Keratinocyte (primary cell): ENCODE data around the gene MZT2A. TPM values are rescaled to one million over a fixed set of nuclear protein-coding genes. Genes with fewer than 3 reads are reported as not detected.
"Not testable (repeated sequence)": the region's sequence is repeated elsewhere in the genome, so short reads cannot be mapped to it uniquely, and the experiment has no call there.

Source experiments
- DNase-seq: peaks from one replicate; pipeline ENCODE4 v3.0.0-alpha.2; 2011; ENCODE audit warnings: low read depth, missing footprints, low spot score
- FAIRE-seq: peaks from 2 replicates; lab custom pipeline; 2011; peaks lifted over from hg19 to GRCh38; lab: Jason Lieb, UNC
- H2AFZ ChIP-seq: 2 replicates; pipeline ENCODE4 v1.6.0; 2012; ENCODE audit warnings: low read length, control low read depth, inconsistent platforms; ENCODE audit not compliant: control insufficient read depth
- H3K27ac ChIP-seq: 2 replicates; pipeline ENCODE4 v1.5.1; 2011; ENCODE audit warnings: low read length; ENCODE audit not compliant: control insufficient read depth, insufficient read depth
- H3K27me3 ChIP-seq: 3 replicates; pipeline ENCODE4 v1.6.0; 2011; ENCODE audit warnings: low read length; ENCODE audit not compliant: control insufficient read depth, insufficient read depth; ENCODE audit errors: extremely low read depth
- H3K36me3 ChIP-seq, 2 experiments: 2 replicates in 1 of 2; 3 replicates in 1 of 2; pipeline ENCODE4 v1.5.1; 2011; ENCODE audit warnings: low read length in 2 of 2, mild to moderate bottlenecking in 1 of 2; ENCODE audit not compliant: control insufficient read depth in 2 of 2, insufficient read depth in 2 of 2; ENCODE audit errors: extremely low read depth in 1 of 2
- H3K4me1 ChIP-seq: 3 replicates; pipeline ENCODE4 v1.5.1; 2011; ENCODE audit warnings: low read length; ENCODE audit not compliant: control insufficient read depth, insufficient read depth; ENCODE audit errors: extremely low read depth
- H3K4me2 ChIP-seq: 3 replicates; pipeline ENCODE4 v1.6.0; 2011; ENCODE audit warnings: low read depth, low read length; ENCODE audit not compliant: control insufficient read depth, insufficient read depth; ENCODE audit errors: extremely low read depth
- H3K4me3 ChIP-seq, 3 experiments: fragments of 200-600 bp in 1 of 3; sonication (generic) in 1 of 3; 2 replicates in 2 of 3; 3 replicates in 1 of 3; pipeline ENCODE4 v1.5.1; 2011 to 2016; ENCODE audit warnings: low read length in 3 of 3, mild to moderate bottlenecking in 3 of 3, control low read depth in 2 of 3, inconsistent platforms in 1 of 3, low read depth in 1 of 3, mixed read lengths in 1 of 3, mixed run types in 1 of 3, moderate library complexity in 1 of 3; ENCODE audit not compliant: control insufficient read depth in 2 of 3, insufficient read depth in 2 of 3; ENCODE audit errors: extremely low read depth in 1 of 3
- H3K79me2 ChIP-seq: 2 replicates; pipeline ENCODE4 v1.6.0; 2012; ENCODE audit warnings: low read length; ENCODE audit not compliant: control insufficient read depth, insufficient read depth
- H3K9ac ChIP-seq: 3 replicates; pipeline ENCODE4 v1.6.0; 2011; ENCODE audit warnings: low read length; ENCODE audit not compliant: control insufficient read depth, insufficient read depth; ENCODE audit errors: extremely low read depth
- H3K9me1 ChIP-seq: 3 replicates; pipeline ENCODE4 v1.6.0; 2011; ENCODE audit warnings: low read length; ENCODE audit not compliant: control insufficient read depth, insufficient read depth; ENCODE audit errors: extremely low read depth
- H3K9me3 ChIP-seq: 2 replicates; pipeline ENCODE4 v1.5.1; 2012; ENCODE audit warnings: low read depth, low read length; ENCODE audit not compliant: control insufficient read depth
- H4K20me1 ChIP-seq: 3 replicates; pipeline ENCODE4 v1.6.0; 2011; ENCODE audit warnings: low read length; ENCODE audit not compliant: control insufficient read depth, insufficient read depth; ENCODE audit errors: extremely low read depth
- dilution Hi-C: fragments of 300-500 bp; cut with MboI; formaldehyde crosslinking; loops from one replicate; pipeline ENCODE4 v1.7.0; 2020; ENCODE audit warnings: low sequenced_read_pairs; ENCODE audit not compliant: extremely low pct_ligation_motif_present
- polyA plus RNA-seq, 5 experiments: library from polyadenylated mRNA; depleted of rRNA in 3 of 5; stranded (reverse) in 3 of 5; stranded (forward) in 1 of 5; unstranded in 1 of 5; fragments of >200 nt; gene quantifications; 1 replicate in 1 of 5; 2 replicates in 3 of 5; 3 replicates in 1 of 5; pipeline versions ENCODE4 v1.2.1 to v1.2.3, GENCODE V29; 2011 to 2012; ENCODE audit warnings: missing spikeins in 2 of 5, low read depth in 1 of 5, low replicate concordance in 1 of 5

MZT2A gene
- polyA plus RNA-seq, 1 donor (not counting 4 experiments of a cell fraction or from before 2014, with no cell fraction given) = 82.7 TPM

- H3K9ac ChIP-seq, dilution Hi-C loops, H3K9me1 ChIP-seq, H3K36me3 ChIP-seq, H3K27me3 ChIP-seq, H3K27ac ChIP-seq, FAIRE-seq, H2AFZ ChIP-seq, H3K4me1 ChIP-seq, H3K4me2 ChIP-seq, H4K20me1 ChIP-seq, DNase-seq, H3K9me3 ChIP-seq, H3K4me3 ChIP-seq: not testable (repeated sequence)
- H3K79me2 ChIP-seq = peaks cover 32% of the 10 kb centered on the region
Measured at GRCh38 chr2:131484906-131485460, 7.2 kb downstream of the MZT2A start.

GRCh38 chr2:131483981-131484820, 8.0 kb downstream of the MZT2A start:
- dilution Hi-C loops, FAIRE-seq, DNase-seq, H3K9ac ChIP-seq, H3K27me3 ChIP-seq, H3K9me1 ChIP-seq, H3K4me3 ChIP-seq, H2AFZ ChIP-seq, H3K27ac ChIP-seq, H4K20me1 ChIP-seq, H3K4me1 ChIP-seq, H3K4me2 ChIP-seq, H3K36me3 ChIP-seq, H3K9me3 ChIP-seq: not testable (repeated sequence)
- H3K79me2 ChIP-seq = peaks cover 27% of the 10 kb centered on the region

GRCh38 chr2:131482506-131483155, 9.6 kb downstream of the MZT2A start:
- H3K4me3 ChIP-seq, H4K20me1 ChIP-seq, dilution Hi-C loops, H3K27ac ChIP-seq, H3K9me1 ChIP-seq, H3K36me3 ChIP-seq, H3K9me3 ChIP-seq, H3K4me2 ChIP-seq, H3K9ac ChIP-seq, DNase-seq, H2AFZ ChIP-seq, H3K4me1 ChIP-seq, FAIRE-seq, H3K27me3 ChIP-seq: not testable (repeated sequence)
- peaks cover 14% of the 10 kb centered on the region for H3K79me2 ChIP-seq

- H3K27ac ChIP-seq, H3K79me2 ChIP-seq, H3K9me3 ChIP-seq, H3K36me3 ChIP-seq, FAIRE-seq, H3K4me3 ChIP-seq, DNase-seq, H3K4me2 ChIP-seq, H3K9me1 ChIP-seq, H3K4me1 ChIP-seq, dilution Hi-C loops, H3K27me3 ChIP-seq, H2AFZ ChIP-seq, H4K20me1 ChIP-seq, H3K9ac ChIP-seq: not testable (repeated sequence)
Measured at GRCh38 chr2:131480351-131480750, 11.8 kb downstream of the MZT2A start.
